Tibial nerve (tissue), 4 donors: ENCODE results near the gene PMEL. TPM values are rescaled to one million over a fixed set of nuclear protein-coding genes. Genes with fewer than 3 reads are reported as not detected.
A peak's percentile ranks its signal among the peaks of the same experiment; 100 is the strongest.

Experiments
- DNase-seq, 2 donors: peaks; one replicate each; pipeline ENCODE4 v3.0.0-alpha.2; 2019; ENCODE audit warnings: low spot score in 2 of 2
- H3K27ac ChIP-seq, 4 donors: fragments of 200-600 bp; sonication (generic) in 3 of 4; one replicate each; pipeline ENCODE4 v1.5.1; 2017 to 2019; ENCODE audit warnings: mild to moderate bottlenecking in 1 of 4
- H3K27me3 ChIP-seq, 2 donors: fragments of 200-600 bp; sonication (generic) in 1 of 2; one replicate each; pipeline versions ENCODE4 v1.5.1 to v1.6.0; 2017 to 2019
- H3K36me3 ChIP-seq, 3 donors: fragments of 200-600 bp; sonication (generic); one replicate each; pipeline ENCODE4 v1.5.1; 2018 to 2019
- H3K4me1 ChIP-seq, 4 donors: fragments of 200-600 bp; sonication (generic) in 3 of 4; one replicate each; pipeline ENCODE4 v1.5.1; 2017 to 2019
- H3K4me3 ChIP-seq, 4 donors: fragments of 200-600 bp; sonication (generic) in 3 of 4; one replicate each; pipeline ENCODE4 v1.5.1; 2017 to 2019; ENCODE audit warnings: mild to moderate bottlenecking in 1 of 4, moderate library complexity in 1 of 4
- H3K9me3 ChIP-seq, 4 donors: fragments of 200-600 bp; sonication (generic) in 3 of 4; one replicate each; pipeline ENCODE4 v1.5.1; 2017 to 2019
- CTCF ChIP-seq, 5 experiments: fragments of 200-600 bp in 3 of 5; fragments of 450-650 bp in 2 of 5; sonication (generic) in 3 of 5; IDR thresholded peaks; one replicate each; pipeline ENCODE4 v1.5.1; 2016 to 2019; ENCODE audit warnings: antibody characterized with exemption in 5 of 5, mild to moderate bottlenecking in 3 of 5, moderate library complexity in 2 of 5
- EP300 ChIP-seq, 2 donors: sonication (generic); formaldehyde crosslinking; IDR thresholded peaks; one replicate each; pipeline ENCODE4 v1.6.1; 2017; ENCODE audit warnings: antibody characterized with exemption in 2 of 2, mild to moderate bottlenecking in 1 of 2
- POLR2A ChIP-seq, 2 donors: fragments of 450-650 bp; IDR thresholded peaks; one replicate each; pipeline ENCODE4 v1.6.1; 2017; ENCODE audit warnings: antibody characterized with exemption in 2 of 2, mild to moderate bottlenecking in 2 of 2, moderate library complexity in 2 of 2
- WGBS, 2 donors: methylation state at CpG; one replicate each; pipeline ENCODE4 v1.1.5; 2018; 5-methylcytosine and 5-hydroxymethylcytosine counted together
- total RNA-seq, 4 donors: library from RNA; depleted of rRNA; stranded (reverse); fragments of >200 nt; gene quantifications; one replicate each; pipeline ENCODE4 v1.1.0, GENCODE V29; 2016

PMEL gene
- total RNA-seq, 4 donors from 2014 or later = 0.87 to 1.6 TPM; not detected in 2

- peaks cover 0 to 20% (median 0%) of the 10 kb centered on the region in 3 donors for H3K36me3 ChIP-seq
- peak overlapping the region in 3 of 4 donors; percentile 26 to 77 (median 64) for H3K27ac ChIP-seq
- WGBS, 2 donors = 49 to 56% methylated on average over 8 of the region's 8 CpGs
- no peak for TF ChIP-seq POLR2A (IDR thresholded peaks at IDR 0.05)
- no peak for TF ChIP-seq CTCF (IDR thresholded peaks at IDR 0.05)
- no peak for TF ChIP-seq EP300 (IDR thresholded peaks at IDR 0.05)
- no peaks in the 10 kb centered on the region for H3K9me3 ChIP-seq
- peaks cover 0 to 17% (median 3%) of the 10 kb centered on the region in 4 donors for H3K4me1 ChIP-seq
- no peak overlapping the region for H3K4me3 ChIP-seq
- no peaks in the 10 kb centered on the region for H3K27me3 ChIP-seq
- DNase-seq = no peak
Observed at GRCh38 chr12:55908726-55909512, 56.9 kb downstream of the PMEL start.

- Histone ChIP-seq H3K27ac (no peak overlapping the region), H3K4me1 (peaks cover 0 to 17% (median 3%) of the 10 kb centered on the region in 4 donors), H3K36me3 (peaks cover 0 to 24% (median 6%) of the 10 kb centered on the region in 3 donors), H3K27me3 (no peaks in the 10 kb centered on the region), H3K9me3 (no peaks in the 10 kb centered on the region), H3K4me3 (no peak overlapping the region)
- no peak for DNase-seq
- 46 to 56% methylated on average over 1 of the region's 1 CpG for WGBS, 2 donors
- TF ChIP-seq EP300 (IDR thresholded peaks at IDR 0.05) (no peak), POLR2A (IDR thresholded peaks at IDR 0.05) (no peak), CTCF (IDR thresholded peaks at IDR 0.05) (no peak)
Observed at GRCh38 chr12:55906056-55906455, 59.8 kb downstream of the PMEL start.

Other genes with a start within 250 kb of the PMEL start
- 100 to 1,000 TPM; 212 to 322 (median 264) TPM for gene BLOC1S1, start 250.0 kb downstream of the PMEL start, total RNA-seq
- 10 to 100 TPM; 28.0 to 54.6 (median 38.4) TPM for gene RDH5, start 245.6 kb downstream of the PMEL start, total RNA-seq
- gene CD63, start 237.0 kb downstream of the PMEL start, total RNA-seq = 100 to 1,000 TPM; 478 to 624 (median 544) TPM
- 1 to 10 TPM; 1.8 to 5.7 (median 4.0) TPM for gene GDF11, start 222.9 kb downstream of the PMEL start, total RNA-seq
- gene SARNP, start 148.3 kb downstream of the PMEL start, total RNA-seq = 10 to 100 TPM; 33.3 to 62.8 (median 52.8) TPM
- gene ORMDL2, start 148.0 kb downstream of the PMEL start, total RNA-seq = 10 to 100 TPM; 12.9 to 18.6 (median 14.5) TPM
- gene DNAJC14, start 136.5 kb downstream of the PMEL start, total RNA-seq = 10 to 100 TPM; 34.5 to 51.2 (median 40.9) TPM
- gene MMP19, start 123.1 kb downstream of the PMEL start, total RNA-seq = 10 to 100 TPM in 1 of 4 donors, 1 to 10 TPM in 3; 3.1 to 35.1 (median 5.6) TPM
- gene PYM1, start 38.1 kb downstream of the PMEL start, total RNA-seq = 10 to 100 TPM; 25.3 to 53.4 (median 39.9) TPM
- gene DGKA, start 34.9 kb downstream of the PMEL start, total RNA-seq = 100 to 1,000 TPM in 1 of 4 donors, 10 to 100 TPM in 3; 24.9 to 544 (median 34.3) TPM
- gene CDK2, start 788 bp upstream of the PMEL start, total RNA-seq = 10 to 100 TPM; 10.3 to 22.2 (median 13.8) TPM
- gene RAB5B, start 8.0 kb upstream of the PMEL start, total RNA-seq = 100 to 1,000 TPM in 1 of 4 donors, 10 to 100 TPM in 3; 71.7 to 111 (median 83.0) TPM
- gene SUOX, start 31.2 kb upstream of the PMEL start, total RNA-seq = 10 to 100 TPM; 20.4 to 39.1 (median 28.1) TPM
- gene IKZF4, start 55.0 kb upstream of the PMEL start, total RNA-seq = 1 to 10 TPM; 3.8 to 9.6 (median 6.4) TPM
- gene RPS26, start 75.9 kb upstream of the PMEL start, total RNA-seq = 1,000 to 10,000 TPM in 2 of 4 donors, 100 to 1,000 TPM in 2; 308 to 1,324 (median 859) TPM
- 100 to 1,000 TPM in 2 of 4 donors, 10 to 100 TPM in 2; 90.6 to 165 (median 99.8) TPM for gene ERBB3, start 114.1 kb upstream of the PMEL start, total RNA-seq
- 100 to 1,000 TPM in 1 of 4 donors, 10 to 100 TPM in 3; 79.6 to 104 (median 93.5) TPM for gene PA2G4, start 138.5 kb upstream of the PMEL start, total RNA-seq
- 1,000 to 10,000 TPM; 2,638 to 4,802 (median 2,805) TPM for gene RPL41, start 150.6 kb upstream of the PMEL start, total RNA-seq
- 1 to 10 TPM; 2.9 to 5.1 (median 4.8) TPM for gene ZC3H10, start 152.2 kb upstream of the PMEL start, total RNA-seq
- gene ESYT1, start 162.2 kb upstream of the PMEL start, total RNA-seq = 100 to 1,000 TPM in 3 of 4 donors, 10 to 100 TPM in 1; 91.2 to 235 (median 210) TPM
- gene MYL6B, start 186.5 kb upstream of the PMEL start, total RNA-seq = 10 to 100 TPM; 43.5 to 80.4 (median 59.1) TPM
- gene MYL6, start 192.3 kb upstream of the PMEL start, total RNA-seq = 1,000 to 10,000 TPM; 1,194 to 1,879 (median 1,515) TPM
- gene SMARCC2, start 223.4 kb upstream of the PMEL start, total RNA-seq = 100 to 1,000 TPM; 104 to 139 (median 117) TPM